GM19351 (cell line): ENCODE results near the gene CLEC3A.
"Not testable (repeated sequence)": the region's sequence is repeated elsewhere in the genome, so short reads cannot be mapped to it uniquely, and the experiment has no call there.

ENCODE experiments used
- ATAC-seq: cut with Tn5 transposase; IDR thresholded peaks from one replicate; pipeline ENCODE4 v1.9.1; 2021; ENCODE audit warnings: mild to moderate bottlenecking, moderate library complexity; ENCODE audit not compliant: unreplicated experiment

The CLEC3A gene

GRCh38 chr16:78022347-78023060 lies at the start of gene CLEC3A:
CLEC3A (plus strand) TSS chr16:78022548; CDS start chr16:78022627, 79 bp downstream.
- ATAC-seq: no peak

GRCh38 chr16:77974883-77975282 lies 47.5 kb upstream of the CLEC3A start:
- ATAC-seq: no peak

- no peak for ATAC-seq
Observed at GRCh38 chr16:77975942-77976341, 46.4 kb upstream of the CLEC3A start.

GRCh38 chr16:77977339-77977738 lies 45.0 kb upstream of the CLEC3A start:
- no peak for ATAC-seq

- no peak for ATAC-seq
Observed at GRCh38 chr16:77985111-77985510, 37.2 kb upstream of the CLEC3A start.

- no peak for ATAC-seq
Observed at GRCh38 chr16:77986011-77986740, 36.2 kb upstream of the CLEC3A start.

- ATAC-seq: no peak
Observed at GRCh38 chr16:77987810-77988209, 34.5 kb upstream of the CLEC3A start.

- ATAC-seq: no peak
Observed at GRCh38 chr16:77989846-77990245, 32.5 kb upstream of the CLEC3A start.

- ATAC-seq: no peak
Observed at GRCh38 chr16:77991701-77992100, 30.6 kb upstream of the CLEC3A start.

GRCh38 chr16:77992381-77992780 lies 30.0 kb upstream of the CLEC3A start:
- not testable (repeated sequence) for ATAC-seq

- ATAC-seq: no peak
Observed at GRCh38 chr16:77993111-77993985, 29.0 kb upstream of the CLEC3A start.

GRCh38 chr16:77995843-77996455 lies 26.4 kb upstream of the CLEC3A start:
- ATAC-seq: no peak

- ATAC-seq: no peak
Observed at GRCh38 chr16:77998350-77999023, 23.9 kb upstream of the CLEC3A start.

GRCh38 chr16:78001451-78002025 lies 20.8 kb upstream of the CLEC3A start:
- no peak for ATAC-seq

- ATAC-seq: peak; percentile 99
Observed at GRCh38 chr16:78002915-78003538, 19.3 kb upstream of the CLEC3A start.

- ATAC-seq: no peak
Observed at GRCh38 chr16:78004517-78004916, 17.8 kb upstream of the CLEC3A start.

GRCh38 chr16:78005881-78006280 lies 16.5 kb upstream of the CLEC3A start:
- no peak for ATAC-seq

GRCh38 chr16:78007121-78007520 lies 15.2 kb upstream of the CLEC3A start:
- no peak for ATAC-seq

GRCh38 chr16:78024159-78024558 lies 1.8 kb downstream of the CLEC3A start:
- ATAC-seq: no peak

- no peak for ATAC-seq
Observed at GRCh38 chr16:78025631-78026030, 3.3 kb downstream of the CLEC3A start.
